ENCODE measurements around the gene SEC14L1. TPM values are rescaled to one million over a fixed set of nuclear protein-coding genes. Genes with fewer than 3 reads are reported as not detected.
A peak's percentile ranks its signal among the peaks of the same experiment; 100 is the strongest.

Gene SEC14L1
- total RNA-seq, 1 donor from 2014 or later, result 79.6 TPM

DNA sequence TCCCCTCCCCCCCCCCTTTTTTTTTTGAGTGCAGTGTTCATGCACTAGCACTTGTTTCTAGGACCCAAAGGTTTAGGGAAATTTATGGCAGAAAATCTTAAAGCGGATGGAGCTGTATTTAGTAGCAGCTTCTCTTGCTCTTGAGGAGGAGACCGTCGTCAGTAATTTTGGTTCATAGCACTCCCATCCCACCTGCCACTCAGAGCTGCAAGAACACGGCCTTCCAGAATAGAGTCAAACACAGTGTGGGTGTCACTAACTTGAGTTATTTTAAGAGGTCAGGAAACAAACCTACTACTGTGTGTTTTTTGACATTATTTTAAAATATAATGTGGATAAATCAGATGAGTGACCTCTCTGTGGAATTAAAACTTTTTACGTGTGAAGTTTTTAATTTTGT, 37.3 kb downstream of the SEC14L1 start:
- Mint-ChIP-seq H3K4me1 (peaks cover 31% of the 10 kb centered on the region), H3K4me3 (no peak overlapping the region), H3K36me3 (ENCODE audit: low read depth) (peaks cover 43% of the 10 kb centered on the region), H3K9me3 (peaks cover 17% of the 10 kb centered on the region), H3K27ac (no peak overlapping the region), H3K27me3 (no peaks in the 10 kb centered on the region)
- intact Hi-C loops (cut with micrococcal nuclease), result no loop called here
- no peak for DNase-seq
- CTCF ChIA-PET, result no interaction called here
- ATAC-seq (ENCODE audit: low read depth), result no peak
- TF ChIP-seq, protein P1, sequence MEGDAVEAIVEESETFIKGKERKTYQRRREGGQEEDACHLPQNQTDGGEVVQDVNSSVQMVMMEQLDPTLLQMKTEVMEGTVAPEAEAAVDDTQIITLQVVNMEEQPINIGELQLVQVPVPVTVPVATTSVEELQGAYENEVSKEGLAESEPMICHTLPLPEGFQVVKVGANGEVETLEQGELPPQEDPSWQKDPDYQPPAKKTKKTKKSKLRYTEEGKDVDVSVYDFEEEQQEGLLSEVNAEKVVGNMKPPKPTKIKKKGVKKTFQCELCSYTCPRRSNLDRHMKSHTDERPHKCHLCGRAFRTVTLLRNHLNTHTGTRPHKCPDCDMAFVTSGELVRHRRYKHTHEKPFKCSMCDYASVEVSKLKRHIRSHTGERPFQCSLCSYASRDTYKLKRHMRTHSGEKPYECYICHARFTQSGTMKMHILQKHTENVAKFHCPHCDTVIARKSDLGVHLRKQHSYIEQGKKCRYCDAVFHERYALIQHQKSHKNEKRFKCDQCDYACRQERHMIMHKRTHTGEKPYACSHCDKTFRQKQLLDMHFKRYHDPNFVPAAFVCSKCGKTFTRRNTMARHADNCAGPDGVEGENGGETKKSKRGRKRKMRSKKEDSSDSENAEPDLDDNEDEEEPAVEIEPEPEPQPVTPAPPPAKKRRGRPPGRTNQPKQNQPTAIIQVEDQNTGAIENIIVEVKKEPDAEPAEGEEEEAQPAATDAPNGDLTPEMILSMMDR (IDR thresholded peaks at IDR 0.05), result no peak
- POLR2A ChIA-PET, result interaction anchor here (0.6 kb wide), 1 partner anchor 9 kb away, joined by 4 read pairs; no protein-coding TSS in a partner anchor

DNA sequence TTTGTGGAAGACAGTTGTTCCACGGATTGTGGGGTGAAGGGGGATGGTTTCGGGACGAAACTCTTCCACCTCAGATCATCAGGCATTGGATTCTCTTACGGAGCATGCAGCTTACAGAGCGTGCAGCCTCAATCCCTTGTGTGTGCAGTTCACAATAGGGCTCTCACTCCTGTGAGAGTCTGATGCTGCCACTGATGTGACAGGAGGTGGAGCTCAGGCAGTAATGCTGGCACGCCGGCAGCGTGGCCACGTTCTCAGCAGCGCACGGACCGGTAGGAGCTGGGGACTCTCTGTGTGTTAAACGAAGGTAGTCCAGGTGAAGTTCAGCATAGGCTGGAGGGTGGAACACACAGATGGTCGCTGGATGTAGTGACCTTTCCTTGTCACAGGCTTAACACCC, 37.8 kb downstream of the SEC14L1 start:
- ATAC-seq (ENCODE audit: low read depth) (no peak), DNase-seq (no peak)
- Mint-ChIP-seq H3K36me3 (ENCODE audit: low read depth) (peaks cover 38% of the 10 kb centered on the region), H3K4me1 (peaks cover 34% of the 10 kb centered on the region), H3K27me3 (no peaks in the 10 kb centered on the region), H3K27ac (no peak overlapping the region), H3K4me3 (no peak overlapping the region), H3K9me3 (peaks cover 14% of the 10 kb centered on the region)
- TF ChIP-seq, protein P1 (IDR thresholded peaks at IDR 0.05), result no peak
- intact Hi-C loops (cut with micrococcal nuclease), result no loop called here
- ChIA-PET CTCF (no interaction called here), POLR2A (interaction anchor here (0.6 kb wide), 1 partner anchor 9 kb away, joined by 4 read pairs; no protein-coding TSS in a partner anchor)

DNA sequence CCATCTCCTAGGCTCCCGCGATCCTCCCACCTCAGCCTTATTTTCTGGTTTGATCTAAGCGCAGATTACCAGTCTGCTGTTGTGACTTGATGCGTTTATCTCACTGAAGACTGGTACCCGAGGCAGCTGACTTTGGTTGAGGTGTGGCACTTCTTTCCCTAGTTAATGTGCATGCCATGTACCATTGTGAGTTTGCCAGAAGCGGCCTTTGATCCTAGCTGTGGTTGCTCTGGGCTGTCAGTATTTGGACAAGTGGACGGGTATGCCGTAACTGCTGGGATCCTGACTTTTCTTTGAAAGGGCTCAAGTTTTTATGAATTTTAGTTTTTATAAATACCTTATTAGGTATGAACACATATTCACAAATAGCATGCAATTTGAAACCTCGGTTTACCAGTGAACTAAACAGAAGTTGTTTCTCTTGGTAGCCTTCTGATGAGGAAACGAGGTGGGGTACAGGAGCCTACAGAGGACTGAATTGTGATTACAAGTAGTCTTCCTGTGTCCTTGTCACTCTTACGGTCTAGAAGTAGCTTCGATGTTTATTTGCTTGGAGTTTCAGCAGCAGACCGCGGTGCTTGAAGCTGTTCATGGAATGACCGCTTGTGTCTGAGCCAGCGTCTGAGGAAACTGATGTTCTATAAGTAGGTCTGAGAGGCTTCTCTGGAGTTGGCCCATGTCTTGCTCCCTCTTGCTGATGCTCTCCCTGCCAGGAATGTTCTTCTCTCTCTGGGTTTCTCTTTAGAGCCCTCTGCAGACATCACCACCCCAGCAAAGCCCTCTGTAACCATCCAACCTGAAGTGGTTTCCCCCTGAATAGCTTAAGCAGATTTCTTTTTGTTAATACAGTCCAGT, 40.0 kb downstream of the SEC14L1 start:
- TF ChIP-seq, protein P1 (IDR thresholded peaks at IDR 0.05), result no peak
- ChIA-PET POLR2A (interaction anchor here (1.7 kb wide), 1 partner anchor 40 kb away, joined by 6 read pairs; the partner anchor contains the start of gene SEC14L1), CTCF (interaction anchor here (1.4 kb wide), 1 partner anchor 92 kb away, joined by 4 read pairs; no protein-coding TSS in a partner anchor)
- DNase-seq, result no peak
- H3K27ac Mint-ChIP-seq, result no peak overlapping the region
- no peaks in the 10 kb centered on the region for H3K27me3 Mint-ChIP-seq
- intact Hi-C loops (cut with micrococcal nuclease), result no loop called here
- peaks cover under 1% of the 10 kb centered on the region for H3K9me3 Mint-ChIP-seq
- H3K4me3 Mint-ChIP-seq, result no peak overlapping the region
- peaks cover 20% of the 10 kb centered on the region for H3K36me3 Mint-ChIP-seq (ENCODE audit: low read depth)
- H3K4me1 Mint-ChIP-seq, result peaks cover 34% of the 10 kb centered on the region
- ATAC-seq (ENCODE audit: low read depth), result no peak

DNA sequence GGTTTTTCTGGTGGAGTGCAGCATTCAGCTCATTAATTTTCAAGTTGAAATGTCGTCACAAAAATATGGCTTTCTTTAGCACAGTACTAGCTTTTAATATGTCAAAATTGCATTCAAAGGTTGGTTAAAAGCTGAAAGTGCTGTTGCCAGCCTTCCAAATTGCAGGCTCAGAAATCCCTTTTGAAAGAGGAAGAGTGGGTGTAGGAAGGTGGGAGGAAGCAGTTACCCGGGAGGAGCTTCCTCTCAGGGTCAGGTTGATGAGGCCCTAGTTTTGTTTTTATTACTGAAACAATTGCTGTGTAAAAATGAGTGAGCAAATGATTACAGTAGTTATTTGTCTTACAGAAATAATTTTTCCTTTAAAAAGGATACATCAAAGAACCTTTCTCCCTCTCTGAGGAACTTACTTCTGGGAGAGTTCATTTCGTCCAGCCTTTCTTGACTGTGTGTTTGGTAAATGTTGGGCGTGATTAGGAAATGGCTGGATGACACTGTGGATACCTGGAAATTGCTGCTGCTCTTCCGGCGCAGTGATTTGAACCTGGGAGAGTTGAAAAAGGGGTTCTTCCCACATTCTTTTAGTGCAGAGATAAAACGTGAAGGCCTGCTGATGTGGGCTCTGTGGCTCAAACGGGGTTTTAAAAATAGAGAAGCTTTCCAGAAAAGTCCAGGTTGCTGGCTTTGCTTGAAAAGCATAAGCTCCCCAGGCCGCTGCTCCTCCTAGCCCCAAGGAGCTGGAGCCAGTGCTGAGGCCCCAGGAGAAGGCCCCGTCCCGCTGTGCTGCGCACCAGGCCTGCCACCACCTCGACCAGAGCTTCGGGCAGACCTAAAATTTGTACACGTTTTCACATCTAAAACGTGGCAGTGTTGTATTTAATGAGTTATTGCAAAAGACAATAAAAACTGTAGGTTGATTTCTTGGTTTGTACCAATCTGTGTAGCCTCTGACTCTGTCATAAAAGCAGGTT, 41.7 kb downstream of the SEC14L1 start:
- DNase-seq (no peak), ATAC-seq (ENCODE audit: low read depth) (no peak)
- H3K27me3 Mint-ChIP-seq, result no peaks in the 10 kb centered on the region
- H3K9me3 Mint-ChIP-seq, result no peaks in the 10 kb centered on the region
- intact Hi-C loops (cut with micrococcal nuclease), result no loop called here
- H3K36me3 Mint-ChIP-seq (ENCODE audit: low read depth), result peaks cover 17% of the 10 kb centered on the region
- H3K4me3 Mint-ChIP-seq, result peak overlapping the region; percentile 16
- ChIA-PET CTCF (interaction anchor here (1.4 kb wide), 1 partner anchor 94 kb away, joined by 4 read pairs; no protein-coding TSS in a partner anchor), POLR2A (interaction anchor here (0.5 to 1.7 kb wide), 6 partner anchors 18 to 927 kb away, joined by 3 to 6 read pairs (median 4); partner anchors contain the start of gene SEC14L1)
- H3K4me1 Mint-ChIP-seq, result peaks cover 36% of the 10 kb centered on the region
- TF ChIP-seq, protein P1 (IDR thresholded peaks at IDR 0.05), result no peak
- H3K27ac Mint-ChIP-seq, result peak overlapping the region; percentile 65
